Peyer's patch (tissue), 4 donors: ENCODE data around the gene FAM174A. TPM values are rescaled to one million over a fixed set of nuclear protein-coding genes. Genes with fewer than 3 reads are reported as not detected.
"Not testable (repeated sequence)": the region's sequence is repeated elsewhere in the genome, so short reads cannot be mapped to it uniquely, and the experiment has no call there.

Source experiments
- DNase-seq, 3 donors: peaks; one replicate each; pipeline ENCODE4 v3.0.0-alpha.2; 2017 to 2019
- H3K27ac ChIP-seq, 4 donors: fragments of 200-600 bp; sonication (generic); one replicate each; pipeline ENCODE4 v1.5.1; 2016 to 2019
- H3K27me3 ChIP-seq, 2 donors: fragments of 200-600 bp; sonication (generic); one replicate each; pipeline ENCODE4 v1.5.1; 2019
- H3K36me3 ChIP-seq, 3 donors: fragments of 200-600 bp; sonication (generic); one replicate each; pipeline ENCODE4 v1.5.1; 2016 to 2019
- H3K4me1 ChIP-seq, 4 donors: fragments of 200-600 bp; sonication (generic); one replicate each; pipeline ENCODE4 v1.5.1; 2016 to 2019
- H3K4me3 ChIP-seq, 4 donors: fragments of 200-600 bp; sonication (generic); 1 replicate in 3 of 4; 2 replicates in 1 of 4; pipeline ENCODE4 v1.5.1; 2016 to 2019; ENCODE audit warnings: mild to moderate bottlenecking in 1 of 4
- H3K9me3 ChIP-seq, 4 donors: fragments of 200-600 bp; sonication (generic); one replicate each; pipeline ENCODE4 v1.5.1; 2016 to 2019; ENCODE audit warnings: mild to moderate bottlenecking in 1 of 4
- CTCF ChIP-seq, 6 experiments: fragments of 450-650 bp in 4 of 6; fragments of 200-600 bp in 2 of 6; sonication (generic) in 1 of 6; IDR thresholded peaks; one replicate each; pipeline ENCODE4 v1.5.1; 2017 to 2019; ENCODE audit warnings: antibody characterized with exemption in 6 of 6, mild to moderate bottlenecking in 3 of 6, moderate library complexity in 1 of 6
- POLR2A ChIP-seq, 2 donors: fragments of 450-650 bp; IDR thresholded peaks; one replicate each; pipeline ENCODE4 v1.5.1; 2017; ENCODE audit warnings: antibody characterized with exemption in 2 of 2, mild to moderate bottlenecking in 2 of 2, moderate library complexity in 2 of 2
- total RNA-seq, 4 donors: library from RNA; depleted of rRNA; stranded (reverse); fragments of >200 nt; gene quantifications; one replicate each; pipeline ENCODE4 v1.1.0, GENCODE V29; 2016

Gene FAM174A
- total RNA-seq, 4 donors from 2014 or later: 2.5 to 19.4 (median 17.2) TPM

GRCh38 chr5:100595152-100595811 is 60.1 kb downstream of the FAM174A start:
- Histone ChIP-seq H3K4me3 (no peak overlapping the region), H3K9me3 (no peaks in the 10 kb centered on the region), H3K27ac (no peak overlapping the region), H3K36me3 (no peaks in the 10 kb centered on the region), H3K27me3 (no peaks in the 10 kb centered on the region), H3K4me1 (no peaks in the 10 kb centered on the region)
- peak in 1 of 3 donors; percentile 49 for DNase-seq
- no peak for TF ChIP-seq POLR2A (IDR thresholded peaks at IDR 0.05)
- TF ChIP-seq CTCF (IDR thresholded peaks at IDR 0.05): no peak

GRCh38 chr5:100595812-100596173 is 60.6 kb downstream of the FAM174A start:
- no peaks in the 10 kb centered on the region for H3K27me3 ChIP-seq
- no peaks in the 10 kb centered on the region for H3K9me3 ChIP-seq
- no peaks in the 10 kb centered on the region for H3K36me3 ChIP-seq
- no peak for TF ChIP-seq CTCF (IDR thresholded peaks at IDR 0.05)
- no peak for TF ChIP-seq POLR2A (IDR thresholded peaks at IDR 0.05)
- no peak for DNase-seq
- H3K27ac ChIP-seq: no peak overlapping the region
- no peaks in the 10 kb centered on the region for H3K4me1 ChIP-seq
- H3K4me3 ChIP-seq: no peak overlapping the region

GRCh38 chr5:100598446-100598845 is 63.3 kb downstream of the FAM174A start:
- Histone ChIP-seq H3K4me1 (no peaks in the 10 kb centered on the region), H3K9me3 (no peaks in the 10 kb centered on the region), H3K4me3 (no peak overlapping the region), H3K27me3 (no peaks in the 10 kb centered on the region), H3K27ac (no peak overlapping the region), H3K36me3 (no peaks in the 10 kb centered on the region)
- no peak for DNase-seq
- TF ChIP-seq CTCF (IDR thresholded peaks at IDR 0.05) (no peak), POLR2A (IDR thresholded peaks at IDR 0.05) (no peak)

- Histone ChIP-seq H3K4me1 (no peaks in the 10 kb centered on the region), H3K4me3 (no peak overlapping the region), H3K27me3 (no peaks in the 10 kb centered on the region), H3K36me3 (no peaks in the 10 kb centered on the region), H3K9me3 (no peaks in the 10 kb centered on the region), H3K27ac (no peak overlapping the region)
- no peak for TF ChIP-seq CTCF (IDR thresholded peaks at IDR 0.05)
- no peak for TF ChIP-seq POLR2A (IDR thresholded peaks at IDR 0.05)
- DNase-seq: no peak
Measured at GRCh38 chr5:100600298-100600994, 65.3 kb downstream of the FAM174A start.

- Histone ChIP-seq H3K4me3 (no peak overlapping the region), H3K27me3 (no peaks in the 10 kb centered on the region), H3K27ac (no peak overlapping the region), H3K4me1 (no peaks in the 10 kb centered on the region), H3K9me3 (no peaks in the 10 kb centered on the region), H3K36me3 (no peaks in the 10 kb centered on the region)
- no peak for TF ChIP-seq CTCF (IDR thresholded peaks at IDR 0.05)
- TF ChIP-seq POLR2A (IDR thresholded peaks at IDR 0.05): no peak
- DNase-seq: no peak
Measured at GRCh38 chr5:100603141-100603540, 68.0 kb downstream of the FAM174A start.

GRCh38 chr5:100604021-100604420 is 68.8 kb downstream of the FAM174A start:
- not testable (repeated sequence) for H3K27me3 ChIP-seq, H3K36me3 ChIP-seq, H3K27ac ChIP-seq, DNase-seq, H3K4me3 ChIP-seq, H3K4me1 ChIP-seq, H3K9me3 ChIP-seq
